HepG2 (cell line): ENCODE data around the gene NGRN. TPM values are rescaled to one million over a fixed set of nuclear protein-coding genes. Genes with fewer than 3 reads are reported as not detected.

ENCODE experiments used
- CENPX ChIP-seq: sonication (generic); formaldehyde crosslinking; IDR thresholded peaks from 2 replicates; pipeline ENCODE4 v1.9.0; 2021; ENCODE audit warnings: mild to moderate bottlenecking, missing genetic modification reagents, moderate library complexity
- GATAD2A ChIP-seq: IDR thresholded peaks from 2 replicates; pipeline ENCODE4 v1.6.1; 2016
- GLI4 ChIP-seq: sonication (generic); formaldehyde crosslinking; IDR thresholded peaks from 2 replicates; pipeline ENCODE4 v1.5.1; 2020; ENCODE audit warnings: missing genetic modification reagents, mild to moderate bottlenecking, moderate library complexity, borderline replicate concordance
- HOXA7 ChIP-seq: sonication (generic); formaldehyde crosslinking; IDR thresholded peaks from 2 replicates; pipeline ENCODE4 v1.8.1; 2022; ENCODE audit warnings: mild to moderate bottlenecking, missing genetic modification reagents, moderate library complexity
- JDP2 ChIP-seq: sonication (generic); formaldehyde crosslinking; IDR thresholded peaks from 2 replicates; pipeline ENCODE4 v1.8.1; 2022; ENCODE audit warnings: missing genetic modification reagents, borderline replicate concordance
- KLF16 ChIP-seq, 2 experiments: sonication (generic) in 1 of 2; formaldehyde crosslinking in 1 of 2; IDR thresholded peaks; 2 replicates each; pipeline versions ENCODE4 v1.6.1 to v1.8.0; 2016 to 2023; ENCODE audit warnings: missing genetic modification reagents in 2 of 2, missing compliant biosample characterization in 1 of 2
- KMT2B ChIP-seq: IDR thresholded peaks from 2 replicates; pipeline ENCODE4 v1.6.1; 2016; ENCODE audit warnings: missing genetic modification reagents, missing compliant biosample characterization
- MAF1 ChIP-seq: sonication (generic); formaldehyde crosslinking; IDR thresholded peaks from 2 replicates; pipeline ENCODE4 v1.5.0; 2020; ENCODE audit warnings: missing genetic modification reagents, borderline replicate concordance
- PCBP2 ChIP-seq: fragments of 200-400 bp; formaldehyde crosslinking; optimal IDR thresholded peaks from 2 replicates; pipeline ENCODE3; 2018; ENCODE audit warnings: low read length, low read depth; ENCODE audit not compliant: poor library complexity, severe bottlenecking
- PRMT3 ChIP-seq: sonication (generic); formaldehyde crosslinking; IDR thresholded peaks from 2 replicates; pipeline ENCODE4 v1.8.1; 2022; ENCODE audit warnings: low read depth, mild to moderate bottlenecking, moderate library complexity, missing genetic modification reagents, borderline replicate concordance
- RNF2 ChIP-seq: fragments of 450-650 bp; conservative IDR thresholded peaks from 2 replicates; pipeline ENCODE4 v1.6.1; 2016; ENCODE audit warnings: low read depth
- SMAD3 ChIP-seq: sonication (generic); formaldehyde crosslinking; IDR thresholded peaks from 2 replicates; pipeline ENCODE4 v1.4.0; 2020; ENCODE audit warnings: missing genetic modification reagents
- SMAD9 ChIP-seq: sonication (generic); formaldehyde crosslinking; IDR thresholded peaks from 2 replicates; pipeline ENCODE4 v1.5.1; 2020; ENCODE audit warnings: mild to moderate bottlenecking, missing genetic modification reagents
- ZFY ChIP-seq: sonication (generic); formaldehyde crosslinking; IDR thresholded peaks from 2 replicates; pipeline ENCODE4 v1.4.0; 2020; ENCODE audit warnings: missing genetic modification reagents
- ZNF251 ChIP-seq: sonication (generic); formaldehyde crosslinking; IDR thresholded peaks from 2 replicates; pipeline ENCODE4 v1.9.0; 2021; ENCODE audit warnings: mild to moderate bottlenecking, missing genetic modification reagents
- ZNF501 ChIP-seq: sonication (generic); formaldehyde crosslinking; IDR thresholded peaks from 2 replicates; pipeline ENCODE4 v1.5.1; 2020; ENCODE audit warnings: mild to moderate bottlenecking, moderate library complexity, missing genetic modification reagents
- ZNF614 ChIP-seq: IDR thresholded peaks from 2 replicates; pipeline ENCODE4 v1.6.1; 2018; ENCODE audit warnings: missing biosample characterization, missing genetic modification reagents, inconsistent platforms, borderline replicate concordance
- ZNF678 ChIP-seq: sonication (generic); formaldehyde crosslinking; IDR thresholded peaks from 2 replicates; pipeline ENCODE4 v1.4.0; 2020; ENCODE audit warnings: mild to moderate bottlenecking, missing genetic modification reagents
- ZNF713 ChIP-seq: sonication (generic); formaldehyde crosslinking; IDR thresholded peaks from 2 replicates; pipeline ENCODE4 v1.4.0; 2020; ENCODE audit warnings: mild to moderate bottlenecking, missing genetic modification reagents
- polyA plus RNA-seq, 8 experiments: library from polyadenylated mRNA; depleted of rRNA in 3 of 8; stranded (reverse) in 7 of 8; unstranded in 1 of 8; fragments of >200 nt; fragmentation: Illumina TruSeq in 4 of 8; extraction: Trizol in 4 of 8; gene quantifications; 2 replicates each; pipeline versions ENCODE4 v1.2.1 to v1.2.3, GENCODE V29; 2011 to 2016; ENCODE audit warnings: low read depth in 4 of 8, missing spikeins in 1 of 8, mixed read lengths in 1 of 8; ENCODE audit not compliant: insufficient read depth in 1 of 8
- total RNA-seq, 5 experiments: library from RNA; depleted of rRNA; stranded (reverse); fragments of >200 nt; fragmentation: Illumina TruSeq; extraction: Trizol; gene quantifications; 2 replicates each; pipeline ENCODE4 v1.2.3, GENCODE V29; 2016; ENCODE audit warnings: low read depth in 1 of 5
- TF ChIP-seq, protein P1 (sequence below): sonication (generic); formaldehyde crosslinking; IDR thresholded peaks from one replicate; pipeline ENCODE4 v1.5.1; 2020; ENCODE audit warnings: mild to moderate bottlenecking, missing genetic modification reagents; ENCODE audit errors: not compliant biosample characterization
- TF ChIP-seq, protein P2 (sequence below): sonication (generic); formaldehyde crosslinking; IDR thresholded peaks from 2 replicates; pipeline ENCODE4 v1.4.0; 2020; ENCODE audit warnings: mild to moderate bottlenecking, missing genetic modification reagents

Gene NGRN
- total and polyA plus RNA-seq, 2 of the 13 experiments (the other 11 are each of a cell fraction or from before 2014, with no cell fraction given) = 39.8 to 63.7 TPM

DNA sequence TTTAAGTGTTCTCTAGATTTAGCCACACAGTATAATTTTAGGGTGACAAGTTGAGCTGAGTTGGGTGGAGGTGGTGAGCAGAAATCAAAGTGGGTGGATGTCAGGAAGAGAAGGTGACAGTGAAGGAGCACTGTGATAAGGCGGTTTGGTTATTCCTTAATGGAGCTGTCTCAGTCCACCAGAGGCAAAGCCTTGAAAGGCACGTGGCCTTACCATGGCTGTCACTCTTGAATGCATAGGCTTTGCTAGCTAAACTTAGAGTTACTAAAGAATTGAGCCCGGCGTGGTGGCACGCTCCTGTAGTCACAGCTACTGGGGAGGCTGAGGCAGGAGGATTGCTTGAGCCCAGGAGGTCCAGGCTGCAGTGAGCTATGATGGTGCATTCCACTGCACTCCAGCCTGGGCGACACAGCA lies 16.7 kb upstream of the NGRN start (continued):
- TF ChIP-seq KMT2B (CRISPR knock-in tag) = no peak
- TF ChIP-seq ZNF678 = no peak
- no peak for TF ChIP-seq KLF16 (CRISPR knock-in tag; IDR thresholded peaks at IDR 0.05)
- no peak for TF ChIP-seq GLI4 (CRISPR knock-in tag)
- TF ChIP-seq ZNF251 (CRISPR knock-in tag) = no peak
- TF ChIP-seq GATAD2A (CRISPR knock-in tag) = no peak
- TF ChIP-seq HOXA7 (CRISPR knock-in tag) = no peak
- TF ChIP-seq ZNF501 = 0 out of 2 replicates have a peak, but pooled peaks have one; percentile 4
- no peak for TF ChIP-seq SMAD9
- TF ChIP-seq, protein P1, sequence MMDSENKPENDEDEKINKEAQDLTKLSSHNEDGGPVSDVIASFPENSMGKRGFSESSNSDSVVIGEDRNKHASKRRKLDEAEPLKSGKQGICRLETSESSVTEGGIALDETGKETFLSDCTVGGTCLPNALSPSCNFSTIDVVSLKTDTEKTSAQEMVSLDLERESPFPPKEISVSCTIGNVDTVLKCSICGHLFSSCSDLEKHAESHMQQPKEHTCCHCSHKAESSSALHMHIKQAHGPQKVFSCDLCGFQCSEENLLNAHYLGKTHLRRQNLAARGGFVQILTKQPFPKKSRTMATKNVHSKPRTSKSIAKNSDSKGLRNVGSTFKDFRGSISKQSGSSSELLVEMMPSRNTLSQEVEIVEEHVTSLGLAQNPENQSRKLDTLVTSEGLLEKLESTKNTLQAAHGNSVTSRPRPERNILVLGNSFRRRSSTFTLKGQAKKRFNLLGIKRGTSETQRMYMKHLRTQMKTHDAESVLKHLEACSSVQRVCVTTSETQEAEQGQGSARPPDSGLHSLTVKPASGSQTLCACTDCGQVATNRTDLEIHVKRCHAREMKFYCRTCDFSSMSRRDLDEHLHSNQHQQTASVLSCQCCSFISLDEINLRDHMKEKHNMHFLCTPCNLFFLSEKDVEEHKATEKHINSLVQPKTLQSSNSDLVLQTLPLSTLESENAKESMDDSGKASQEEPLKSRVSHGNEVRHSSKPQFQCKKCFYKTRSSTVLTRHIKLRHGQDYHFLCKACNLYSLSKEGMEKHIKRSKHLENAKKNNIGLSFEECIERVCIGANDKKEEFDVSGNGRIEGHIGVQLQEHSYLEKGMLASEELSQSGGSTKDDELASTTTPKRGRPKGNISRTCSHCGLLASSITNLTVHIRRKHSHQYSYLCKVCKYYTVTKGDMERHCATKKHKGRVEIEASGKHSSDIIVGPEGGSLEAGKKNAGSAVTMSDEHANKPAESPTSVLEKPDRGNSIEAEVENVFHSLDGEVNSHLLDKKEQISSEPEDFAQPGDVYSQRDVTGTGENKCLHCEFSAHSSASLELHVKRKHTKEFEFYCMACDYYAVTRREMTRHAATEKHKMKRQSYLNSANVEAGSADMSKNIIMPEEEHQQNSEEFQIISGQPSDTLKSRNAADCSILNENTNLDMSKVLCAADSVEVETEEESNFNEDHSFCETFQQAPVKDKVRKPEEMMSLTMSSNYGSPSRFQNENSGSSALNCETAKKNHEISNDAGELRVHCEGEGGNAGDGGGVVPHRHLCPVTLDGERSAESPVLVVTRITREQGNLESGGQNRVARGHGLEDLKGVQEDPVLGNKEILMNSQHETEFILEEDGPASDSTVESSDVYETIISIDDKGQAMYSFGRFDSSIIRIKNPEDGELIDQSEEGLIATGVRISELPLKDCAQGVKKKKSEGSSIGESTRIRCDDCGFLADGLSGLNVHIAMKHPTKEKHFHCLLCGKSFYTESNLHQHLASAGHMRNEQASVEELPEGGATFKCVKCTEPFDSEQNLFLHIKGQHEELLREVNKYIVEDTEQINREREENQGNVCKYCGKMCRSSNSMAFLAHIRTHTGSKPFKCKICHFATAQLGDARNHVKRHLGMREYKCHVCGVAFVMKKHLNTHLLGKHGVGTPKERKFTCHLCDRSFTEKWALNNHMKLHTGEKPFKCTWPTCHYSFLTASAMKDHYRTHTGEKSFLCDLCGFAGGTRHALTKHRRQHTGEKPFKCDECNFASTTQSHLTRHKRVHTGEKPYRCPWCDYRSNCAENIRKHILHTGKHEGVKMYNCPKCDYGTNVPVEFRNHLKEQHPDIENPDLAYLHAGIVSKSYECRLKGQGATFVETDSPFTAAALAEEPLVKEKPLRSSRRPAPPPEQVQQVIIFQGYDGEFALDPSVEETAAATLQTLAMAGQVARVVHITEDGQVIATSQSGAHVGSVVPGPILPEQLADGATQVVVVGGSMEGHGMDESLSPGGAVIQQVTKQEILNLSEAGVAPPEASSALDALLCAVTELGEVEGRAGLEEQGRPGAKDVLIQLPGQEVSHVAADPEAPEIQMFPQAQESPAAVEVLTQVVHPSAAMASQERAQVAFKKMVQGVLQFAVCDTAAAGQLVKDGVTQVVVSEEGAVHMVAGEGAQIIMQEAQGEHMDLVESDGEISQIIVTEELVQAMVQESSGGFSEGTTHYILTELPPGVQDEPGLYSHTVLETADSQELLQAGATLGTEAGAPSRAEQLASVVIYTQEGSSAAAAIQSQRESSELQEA (CRISPR knock-in tag) = no peak
- TF ChIP-seq CENPX (CRISPR knock-in tag) = no peak
- no peak for TF ChIP-seq ZNF614 (CRISPR knock-in tag)
- no peak for TF ChIP-seq JDP2
- no peak for TF ChIP-seq SMAD3
- TF ChIP-seq RNF2 = no peak
- TF ChIP-seq MAF1 = no peak
- TF ChIP-seq, protein P2, sequence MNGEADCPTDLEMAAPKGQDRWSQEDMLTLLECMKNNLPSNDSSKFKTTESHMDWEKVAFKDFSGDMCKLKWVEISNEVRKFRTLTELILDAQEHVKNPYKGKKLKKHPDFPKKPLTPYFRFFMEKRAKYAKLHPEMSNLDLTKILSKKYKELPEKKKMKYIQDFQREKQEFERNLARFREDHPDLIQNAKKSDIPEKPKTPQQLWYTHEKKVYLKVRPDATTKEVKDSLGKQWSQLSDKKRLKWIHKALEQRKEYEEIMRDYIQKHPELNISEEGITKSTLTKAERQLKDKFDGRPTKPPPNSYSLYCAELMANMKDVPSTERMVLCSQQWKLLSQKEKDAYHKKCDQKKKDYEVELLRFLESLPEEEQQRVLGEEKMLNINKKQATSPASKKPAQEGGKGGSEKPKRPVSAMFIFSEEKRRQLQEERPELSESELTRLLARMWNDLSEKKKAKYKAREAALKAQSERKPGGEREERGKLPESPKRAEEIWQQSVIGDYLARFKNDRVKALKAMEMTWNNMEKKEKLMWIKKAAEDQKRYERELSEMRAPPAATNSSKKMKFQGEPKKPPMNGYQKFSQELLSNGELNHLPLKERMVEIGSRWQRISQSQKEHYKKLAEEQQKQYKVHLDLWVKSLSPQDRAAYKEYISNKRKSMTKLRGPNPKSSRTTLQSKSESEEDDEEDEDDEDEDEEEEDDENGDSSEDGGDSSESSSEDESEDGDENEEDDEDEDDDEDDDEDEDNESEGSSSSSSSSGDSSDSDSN (CRISPR knock-in tag) = no peak
- no peak for TF ChIP-seq PRMT3 (CRISPR knock-in tag)
- no peak for TF ChIP-seq ZFY (CRISPR knock-in tag)
- no peak for TF ChIP-seq PCBP2
- TF ChIP-seq ZNF713 (CRISPR knock-in tag) = no peak
- TF ChIP-seq, all 625 proteins: peak for 6
